HEK293T (cell line): ENCODE data around the gene SYNM.

Source experiments
- ARNT ChIP-seq: fragments of 450-650 bp; IDR thresholded peaks from 2 replicates; pipeline ENCODE4 v1.6.1; 2017; ENCODE audit warnings: mild to moderate bottlenecking
- BHLHE40 ChIP-seq: fragments of 450-650 bp; IDR thresholded peaks from 2 replicates; pipeline ENCODE4 v1.6.1; 2016; ENCODE audit warnings: mild to moderate bottlenecking, moderate library complexity, borderline replicate concordance
- CTBP1 ChIP-seq: fragments of 450-650 bp; IDR thresholded peaks from 2 replicates; pipeline ENCODE4 v1.6.1; 2016; ENCODE audit warnings: borderline replicate concordance
- ELF4 ChIP-seq: fragments of 450-650 bp; IDR thresholded peaks from 2 replicates; pipeline ENCODE4 v1.6.1; 2017; ENCODE audit warnings: antibody characterized with exemption
- FOXA1 ChIP-seq: fragments of 450-650 bp; IDR thresholded peaks from 2 replicates; pipeline ENCODE4 v1.6.1; 2016; ENCODE audit warnings: mild to moderate bottlenecking
- FOXK2 ChIP-seq: fragments of 450-650 bp; IDR thresholded peaks from 2 replicates; pipeline ENCODE4 v1.6.1; 2016; ENCODE audit warnings: mild to moderate bottlenecking
- HDGF ChIP-seq: fragments of 450-650 bp; IDR thresholded peaks from 2 replicates; pipeline ENCODE4 v1.6.1; 2017; ENCODE audit warnings: antibody characterized with exemption, borderline replicate concordance
- L3MBTL2 ChIP-seq: fragments of 450-650 bp; conservative IDR thresholded peaks from 2 replicates; pipeline ENCODE4 v1.6.1; 2016; ENCODE audit warnings: mild to moderate bottlenecking
- PKNOX1 ChIP-seq: fragments of 450-650 bp; IDR thresholded peaks from 2 replicates; pipeline ENCODE4 v1.6.1; 2016
- SP1 ChIP-seq: fragments of 450-650 bp; IDR thresholded peaks from 2 replicates; pipeline ENCODE4 v1.6.1; 2017
- SUZ12 ChIP-seq: fragments of 450-650 bp; IDR thresholded peaks from 2 replicates; pipeline ENCODE4 v1.6.1; 2016; ENCODE audit warnings: mild to moderate bottlenecking
- TARDBP ChIP-seq: fragments of 450-650 bp; IDR thresholded peaks from 2 replicates; pipeline ENCODE4 v1.6.1; 2016

- no peak for TF ChIP-seq TARDBP
- no peak for TF ChIP-seq BHLHE40
- TF ChIP-seq PKNOX1, result no peak
- no peak for TF ChIP-seq FOXA1
- TF ChIP-seq ARNT, result no peak
- no peak for TF ChIP-seq HDGF
- TF ChIP-seq SP1, result no peak
- TF ChIP-seq CTBP1, result no peak
- TF ChIP-seq FOXK2, result no peak
- no peak for TF ChIP-seq ELF4
- TF ChIP-seq SUZ12, result no peak
- no peak for TF ChIP-seq L3MBTL2
Observed at GRCh38 chr15:99145778-99146177, 40.9 kb downstream of the SYNM start.
